ENCODE data around the gene TPI1. TPM values are rescaled to one million over a fixed set of nuclear protein-coding genes. Genes with fewer than 3 reads are reported as not detected.

The TPI1 gene
- total RNA-seq, 2 experiments from 2014 or later: 918 to 1,035 TPM

GRCh38 chr12:6824901-6825381, 42.4 kb upstream of the TPI1 start:
- peaks cover 31% of the 10 kb centered on the region for H3K4me1 Mint-ChIP-seq
- H3K27me3 Mint-ChIP-seq: peaks cover 57% of the 10 kb centered on the region
- no peaks in the 10 kb centered on the region for H3K9me3 Mint-ChIP-seq
- no peak for DNase-seq
- no peak overlapping the region for H3K4me3 Mint-ChIP-seq
- POLR2A ChIA-PET: no interaction called here
- CTCF ChIA-PET: interaction anchor here (1.0 to 4.2 kb wide), 19 partner anchors 8 to 258 kb away, joined by 3 to 28 read pairs (median 4); partner anchors contain the start of genes COPS7A, MLF2, PTPN6 and SPSB2
- no peak overlapping the region for H3K27ac Mint-ChIP-seq
- peaks cover 3% of the 10 kb centered on the region for H3K36me3 Mint-ChIP-seq (ENCODE audit: low read depth)

- peaks cover 29% of the 10 kb centered on the region for H3K4me1 Mint-ChIP-seq
- peak overlapping the region; percentile 1 for H3K27ac Mint-ChIP-seq
- ChIA-PET CTCF (interaction anchor here (1.0 to 4.2 kb wide), 21 partner anchors 8 to 259 kb away, joined by 3 to 28 read pairs (median 4); partner anchors contain the start of genes CDCA3, COPS7A, MLF2 and PTPN6), POLR2A (no interaction called here)
- H3K36me3 Mint-ChIP-seq (ENCODE audit: low read depth): peaks cover under 1% of the 10 kb centered on the region
- peaks cover 61% of the 10 kb centered on the region for H3K27me3 Mint-ChIP-seq
- H3K4me3 Mint-ChIP-seq: no peak overlapping the region
- no peaks in the 10 kb centered on the region for H3K9me3 Mint-ChIP-seq
- DNase-seq: peak; percentile 83
Measured at GRCh38 chr12:6825398-6826124, 41.8 kb upstream of the TPI1 start.

GRCh38 chr12:6826125-6826733, 41.1 kb upstream of the TPI1 start:
- Mint-ChIP-seq H3K36me3 (ENCODE audit: low read depth) (no peaks in the 10 kb centered on the region), H3K9me3 (no peaks in the 10 kb centered on the region), H3K4me3 (no peak overlapping the region), H3K27me3 (peaks cover 68% of the 10 kb centered on the region), H3K4me1 (peaks cover 22% of the 10 kb centered on the region), H3K27ac (no peak overlapping the region)
- CTCF ChIA-PET: interaction anchor here (0.5 to 4.2 kb wide), 13 partner anchors 8 to 214 kb away, joined by 3 to 28 read pairs (median 4); partner anchors contain the start of genes CDCA3, MLF2 and PTPN6
- POLR2A ChIA-PET: no interaction called here
- DNase-seq: no peak

GRCh38 chr12:6826734-6827436, 40.4 kb upstream of the TPI1 start:
- DNase-seq: no peak
- H3K27ac Mint-ChIP-seq: no peak overlapping the region
- no peaks in the 10 kb centered on the region for H3K9me3 Mint-ChIP-seq
- H3K27me3 Mint-ChIP-seq: peaks cover 73% of the 10 kb centered on the region
- peaks cover 20% of the 10 kb centered on the region for H3K4me1 Mint-ChIP-seq
- POLR2A ChIA-PET: no interaction called here
- CTCF ChIA-PET: interaction anchor here (0.5 to 4.2 kb wide), 4 partner anchors 35 to 214 kb away, joined by 3 to 28 read pairs (median 8); partner anchors contain the start of gene MLF2
- no peaks in the 10 kb centered on the region for H3K36me3 Mint-ChIP-seq (ENCODE audit: low read depth)
- peak overlapping the region; percentile 23 for H3K4me3 Mint-ChIP-seq

GRCh38 chr12:6827437-6827911, 39.9 kb upstream of the TPI1 start:
- POLR2A ChIA-PET: no interaction called here
- CTCF ChIA-PET: interaction anchor here (1.0 to 2.2 kb wide), 4 partner anchors 14 to 38 kb away, joined by 3 to 8 read pairs (median 6); partner anchors contain the start of genes CD4, CDCA3, GNB3 and USP5
- Mint-ChIP-seq H3K9me3 (no peaks in the 10 kb centered on the region), H3K4me1 (peaks cover 16% of the 10 kb centered on the region), H3K27me3 (peaks cover 67% of the 10 kb centered on the region), H3K36me3 (ENCODE audit: low read depth) (no peaks in the 10 kb centered on the region), H3K27ac (no peak overlapping the region), H3K4me3 (peak overlapping the region; percentile 23)
- peak; percentile 50 for DNase-seq

- peak within 1 kb of the TSS; percentile 54 for H3K27ac Mint-ChIP-seq
- no peaks in the 10 kb centered on the region for H3K9me3 Mint-ChIP-seq
- ChIA-PET CTCF (interaction anchor here (0.7 to 2.2 kb wide), 12 partner anchors 11 to 75 kb away, joined by 3 to 17 read pairs (median 3); partner anchors contain the start of genes CD4, CDCA3, GNB3 and MLF2), POLR2A (no interaction called here)
- no peaks in the 10 kb centered on the region for H3K36me3 Mint-ChIP-seq (ENCODE audit: low read depth)
- DNase-seq: no peak
- peaks cover 61% of the 10 kb centered on the region for H3K27me3 Mint-ChIP-seq
- peaks cover 16% of the 10 kb centered on the region for H3K4me1 Mint-ChIP-seq
- H3K4me3 Mint-ChIP-seq: peak within 1 kb of the TSS; percentile 69
Measured at GRCh38 chr12:6827982-6828780, 39.1 kb upstream of the TPI1 start, which contains the start of gene P3H3. TSS of gene P3H3 (plus strand) at chr12:6828407. CDS start at chr12:6828441, 34 bp downstream.

- peaks cover 59% of the 10 kb centered on the region for H3K27me3 Mint-ChIP-seq
- ChIA-PET CTCF (interaction anchor here (0.7 to 2.2 kb wide), 11 partner anchors 10 to 76 kb away, joined by 3 to 17 read pairs (median 3); partner anchors contain the start of genes CD4, CDCA3, GNB3 and MLF2), POLR2A (no interaction called here)
- peak overlapping the region; percentile 69 for H3K4me3 Mint-ChIP-seq
- no peaks in the 10 kb centered on the region for H3K9me3 Mint-ChIP-seq
- peak overlapping the region; percentile 54 for H3K27ac Mint-ChIP-seq
- H3K4me1 Mint-ChIP-seq: peaks cover 16% of the 10 kb centered on the region
- H3K36me3 Mint-ChIP-seq (ENCODE audit: low read depth): no peaks in the 10 kb centered on the region
- DNase-seq: no peak
Measured at GRCh38 chr12:6828781-6829535, 38.4 kb upstream of the TPI1 start.

- H3K4me1 Mint-ChIP-seq: peaks cover 16% of the 10 kb centered on the region
- DNase-seq: no peak
- peak overlapping the region; percentile 9 for H3K27ac Mint-ChIP-seq
- peak overlapping the region; percentile 69 for H3K4me3 Mint-ChIP-seq
- peaks cover 55% of the 10 kb centered on the region for H3K27me3 Mint-ChIP-seq
- no peaks in the 10 kb centered on the region for H3K9me3 Mint-ChIP-seq
- H3K36me3 Mint-ChIP-seq (ENCODE audit: low read depth): no peaks in the 10 kb centered on the region
- POLR2A ChIA-PET: no interaction called here
- CTCF ChIA-PET: interaction anchor here (1.0 to 3.6 kb wide), 11 partner anchors 9 to 76 kb away, joined by 3 to 17 read pairs (median 4); partner anchors contain the start of genes CDCA3, GNB3, MLF2 and USP5
Measured at GRCh38 chr12:6829536-6830220, 37.7 kb upstream of the TPI1 start.

GRCh38 chr12:6830286-6830890, 36.9 kb upstream of the TPI1 start:
- ChIA-PET POLR2A (interaction anchor here (0.6 to 1.0 kb wide), 2 partner anchors 9 to 78 kb away, joined by 3 read pairs; partner anchors contain the start of gene MLF2), CTCF (interaction anchor here (1.3 to 3.6 kb wide), 5 partner anchors 11 to 77 kb away, joined by 4 to 16 read pairs (median 5); partner anchors contain the start of genes GNB3 and MLF2)
- Mint-ChIP-seq H3K36me3 (ENCODE audit: low read depth) (no peaks in the 10 kb centered on the region), H3K27ac (no peak overlapping the region), H3K4me1 (peaks cover 14% of the 10 kb centered on the region), H3K9me3 (no peaks in the 10 kb centered on the region), H3K4me3 (no peak overlapping the region), H3K27me3 (peaks cover 49% of the 10 kb centered on the region)
- no peak for DNase-seq

- H3K36me3 Mint-ChIP-seq (ENCODE audit: low read depth): no peaks in the 10 kb centered on the region
- H3K27ac Mint-ChIP-seq: no peak overlapping the region
- H3K9me3 Mint-ChIP-seq: no peaks in the 10 kb centered on the region
- POLR2A ChIA-PET: interaction anchor here (1.0 kb wide), 1 partner anchor 8 kb away, joined by 3 read pairs; no protein-coding TSS in a partner anchor
- H3K27me3 Mint-ChIP-seq: peaks cover 44% of the 10 kb centered on the region
- CTCF ChIA-PET: interaction anchor here (1.3 to 3.6 kb wide), 5 partner anchors 11 to 78 kb away, joined by 4 to 16 read pairs (median 5); partner anchors contain the start of genes GNB3 and MLF2
- no peak for DNase-seq
- H3K4me1 Mint-ChIP-seq: peaks cover 15% of the 10 kb centered on the region
- H3K4me3 Mint-ChIP-seq: no peak overlapping the region
Measured at GRCh38 chr12:6830999-6831398, 36.3 kb upstream of the TPI1 start.

Data from activated CD4-positive, alpha-beta T cell treated with anti-CD3 and anti-CD28 coated beads, Interleukin-2, amount 10 ng/mL, durations not matched to agents 7 days and 5 days (primary cell).